IMR-90 (cell line): ENCODE measurements around the gene DBN1.
A peak's percentile ranks its signal among the peaks of the same experiment; 100 is the strongest.

Experiments used
- BHLHE40 ChIP-seq: fragments of 150-350 bp; IDR thresholded peaks from 2 replicates; pipeline ENCODE4 v1.6.1; 2016; ENCODE audit warnings: mild to moderate bottlenecking, low read depth, low read length
- CEBPB ChIP-seq: IDR thresholded peaks from 2 replicates; pipeline ENCODE4 v1.6.1; 2012; ENCODE audit warnings: low read depth, low read length, improper control_type of control experiment
- CTCF ChIP-seq: conservative IDR thresholded peaks from 2 replicates; pipeline ENCODE4 v1.5.1; 2012; ENCODE audit warnings: mild to moderate bottlenecking, low read depth, low read length, improper control_type of control experiment
- FOS ChIP-seq: fragments of 150-350 bp; IDR thresholded peaks from 2 replicates; pipeline ENCODE4 v1.6.1; 2016; ENCODE audit warnings: low read depth, low read length
- MXI1 ChIP-seq: IDR thresholded peaks from 2 replicates; pipeline ENCODE4 v1.6.1; 2012; ENCODE audit warnings: low read depth, mild to moderate bottlenecking, low read length, moderate library complexity, borderline replicate concordance
- POLR2A ChIP-seq: IDR thresholded peaks from 2 replicates; pipeline ENCODE4 v1.6.1; 2012; ENCODE audit warnings: mild to moderate bottlenecking, low read depth, low read length
- RAD21 ChIP-seq: IDR thresholded peaks from 2 replicates; pipeline ENCODE4 v1.6.1; 2012; ENCODE audit warnings: low read length, improper control_type of control experiment
- RCOR1 ChIP-seq: IDR thresholded peaks from 2 replicates; pipeline ENCODE4 v1.6.1; 2012; ENCODE audit warnings: mild to moderate bottlenecking, low read length, improper control_type of control experiment; ENCODE audit not compliant: insufficient replicate concordance
- SMC3 ChIP-seq: fragments of 150-350 bp; IDR thresholded peaks from 2 replicates; pipeline ENCODE4 v1.6.1; 2016; ENCODE audit warnings: low read depth, mild to moderate bottlenecking, antibody characterized with exemption, low read length, moderate library complexity
- TF ChIP-seq, protein P1 (sequence below): fragments of 150-350 bp; IDR thresholded peaks from 2 replicates; pipeline ENCODE4 v1.6.1; 2016; ENCODE audit warnings: low read depth, mild to moderate bottlenecking, low read length, moderate library complexity, borderline replicate concordance

GRCh38 chr5:177455661-177456590, 17.5 kb downstream of the DBN1 start:
- TF ChIP-seq CTCF, result peak; percentile 97
- TF ChIP-seq, protein P1, sequence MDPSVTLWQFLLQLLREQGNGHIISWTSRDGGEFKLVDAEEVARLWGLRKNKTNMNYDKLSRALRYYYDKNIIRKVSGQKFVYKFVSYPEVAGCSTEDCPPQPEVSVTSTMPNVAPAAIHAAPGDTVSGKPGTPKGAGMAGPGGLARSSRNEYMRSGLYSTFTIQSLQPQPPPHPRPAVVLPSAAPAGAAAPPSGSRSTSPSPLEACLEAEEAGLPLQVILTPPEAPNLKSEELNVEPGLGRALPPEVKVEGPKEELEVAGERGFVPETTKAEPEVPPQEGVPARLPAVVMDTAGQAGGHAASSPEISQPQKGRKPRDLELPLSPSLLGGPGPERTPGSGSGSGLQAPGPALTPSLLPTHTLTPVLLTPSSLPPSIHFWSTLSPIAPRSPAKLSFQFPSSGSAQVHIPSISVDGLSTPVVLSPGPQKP, result no peak
- TF ChIP-seq POLR2A, result no peak
- TF ChIP-seq RCOR1, result no peak
- no peak for TF ChIP-seq FOS
- no peak for TF ChIP-seq MXI1
- no peak for TF ChIP-seq BHLHE40
- no peak for TF ChIP-seq CEBPB
- peak; percentile 51 for TF ChIP-seq RAD21
- peak; percentile 61 for TF ChIP-seq SMC3
